GM21825 (cell line): ENCODE results near the gene HTR4.
"Not testable (repeated sequence)": the region's sequence is repeated elsewhere in the genome, so short reads cannot be mapped to it uniquely, and the experiment has no call there.

Experiments used
- ATAC-seq: cut with Tn5 transposase; IDR thresholded peaks from one replicate; pipeline ENCODE4 v1.9.1; 2021; ENCODE audit warnings: mild to moderate bottlenecking, moderate library complexity; ENCODE audit not compliant: unreplicated experiment

Gene HTR4

DNA sequence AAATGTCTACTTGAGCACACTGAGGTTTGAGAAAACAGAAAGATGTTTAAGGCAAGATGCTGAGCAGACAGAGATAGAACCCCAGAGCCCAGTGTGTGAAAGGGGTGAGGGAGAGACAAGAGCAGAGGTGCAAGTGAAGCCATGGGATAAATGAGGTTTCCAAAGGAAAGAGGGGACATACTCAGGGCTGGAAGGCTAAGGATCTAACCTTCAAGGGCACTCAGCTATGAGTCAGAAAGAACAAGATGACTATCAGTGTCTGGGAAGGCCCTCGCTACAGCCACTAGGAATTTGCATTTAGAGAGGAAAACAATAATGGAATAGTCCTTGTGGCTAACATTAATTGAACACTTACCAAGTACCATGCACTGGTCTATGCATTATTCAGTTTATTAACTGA lies 113.7 kb downstream of the HTR4 start:
- ATAC-seq: no peak

DNA sequence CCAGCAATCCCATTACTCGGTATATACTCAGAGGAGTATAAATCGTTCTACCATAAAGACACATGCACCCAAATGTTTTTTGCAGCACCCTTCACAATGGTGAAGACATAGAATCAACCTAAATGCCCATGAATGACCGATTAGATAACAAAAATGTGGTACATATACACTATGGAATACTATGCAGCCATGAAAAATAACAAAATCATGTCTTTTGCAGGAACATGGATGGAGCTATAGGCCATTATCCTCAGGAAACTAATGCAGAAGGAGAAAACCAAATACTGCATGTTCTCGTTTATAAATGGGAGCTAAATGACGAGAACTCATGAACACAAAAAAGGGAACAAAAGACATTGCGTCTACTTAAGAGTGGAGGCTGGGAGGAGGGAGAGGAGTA lies 114.5 kb downstream of the HTR4 start:
- ATAC-seq: no peak

DNA sequence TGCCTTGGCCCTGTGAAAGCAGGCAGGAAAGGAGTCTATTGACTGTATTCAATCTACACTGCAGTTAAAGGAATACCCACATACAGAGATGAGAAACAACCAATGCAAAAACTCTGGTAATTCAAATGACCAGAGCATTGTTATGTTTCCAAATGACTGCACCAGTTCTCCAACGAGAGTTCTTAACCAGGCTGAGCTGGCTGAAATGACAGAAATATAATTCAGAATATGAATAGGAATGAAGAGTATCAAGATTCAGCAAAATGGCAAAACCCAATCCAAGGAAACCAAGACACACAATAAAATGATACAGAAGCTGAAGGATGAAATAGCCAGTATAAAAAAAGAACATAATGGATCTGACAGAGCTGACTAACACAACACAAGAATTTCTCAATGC lies 119.1 kb downstream of the HTR4 start:
- no peak for ATAC-seq

DNA sequence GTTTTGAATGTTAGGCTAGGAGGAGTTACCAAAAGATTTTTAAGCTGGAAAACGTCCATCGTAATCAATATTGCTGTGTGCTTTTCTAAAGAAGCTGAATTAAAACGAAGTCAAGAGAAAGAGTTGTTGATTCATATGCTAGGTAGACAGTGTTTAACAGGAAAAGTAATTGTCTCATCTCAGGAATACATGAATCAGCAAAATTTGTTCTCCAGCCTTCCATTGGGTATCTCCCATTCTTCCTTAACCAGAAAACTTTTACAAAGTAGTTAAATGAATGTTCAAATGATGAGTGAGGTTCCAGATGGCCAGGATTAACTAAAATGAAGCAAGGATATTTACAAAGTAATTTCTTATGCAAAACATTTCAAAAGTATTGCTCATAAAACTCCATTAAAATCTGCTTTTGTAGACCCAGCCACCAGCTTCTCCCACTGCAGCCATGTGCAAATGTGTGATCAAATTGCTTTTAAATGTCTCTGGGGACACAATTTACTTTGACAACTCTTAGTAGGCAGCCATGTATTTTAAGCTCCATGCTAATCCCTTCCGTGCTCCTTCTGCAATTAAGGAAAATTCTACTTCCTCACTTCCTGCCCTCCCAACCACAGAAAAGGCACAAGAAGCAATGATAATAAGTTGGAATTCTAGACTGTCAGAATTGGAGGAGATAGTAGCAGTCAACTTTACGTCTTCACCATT lies 121.2 kb downstream of the HTR4 start:
- ATAC-seq: no peak

DNA sequence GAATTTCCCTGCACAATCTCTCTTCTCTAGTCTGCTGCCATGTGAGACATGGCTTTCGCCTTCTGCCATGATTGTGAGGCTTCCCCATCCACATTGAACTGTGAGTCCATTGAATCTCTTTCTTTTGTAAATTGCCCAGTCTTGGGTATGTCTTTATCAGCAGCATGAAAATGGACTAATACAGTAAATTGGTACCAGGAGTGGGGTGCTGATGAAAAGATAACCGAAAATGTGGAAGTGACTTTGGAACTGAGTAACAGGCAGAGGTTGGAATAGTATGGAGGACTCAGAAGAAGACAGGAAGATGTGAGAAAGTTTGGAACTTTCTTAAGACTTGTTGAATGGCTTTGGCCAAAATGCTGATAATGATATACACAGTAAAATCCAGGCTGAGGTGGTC lies 124.9 kb downstream of the HTR4 start:
- not testable (repeated sequence) for ATAC-seq

DNA sequence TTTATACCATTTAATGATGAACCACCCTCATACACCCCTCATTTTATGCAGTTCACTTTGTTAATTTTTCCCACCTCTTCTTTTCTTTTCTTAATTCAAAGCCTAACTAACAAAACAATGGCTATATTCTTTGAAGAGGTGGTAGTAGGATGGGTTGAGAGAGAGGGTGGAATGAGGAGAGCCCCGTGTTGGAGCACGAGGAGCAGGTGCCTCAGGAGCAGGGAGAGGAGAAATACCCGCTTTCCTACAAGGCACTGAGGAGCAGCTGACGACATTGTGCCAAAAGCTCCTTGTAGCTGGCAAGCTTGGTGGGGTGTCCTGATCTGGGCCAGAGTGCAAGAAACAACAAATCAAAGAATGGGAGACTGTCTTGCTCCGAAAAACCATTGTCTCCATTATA lies 129.6 kb downstream of the HTR4 start:
- ATAC-seq: no peak

DNA sequence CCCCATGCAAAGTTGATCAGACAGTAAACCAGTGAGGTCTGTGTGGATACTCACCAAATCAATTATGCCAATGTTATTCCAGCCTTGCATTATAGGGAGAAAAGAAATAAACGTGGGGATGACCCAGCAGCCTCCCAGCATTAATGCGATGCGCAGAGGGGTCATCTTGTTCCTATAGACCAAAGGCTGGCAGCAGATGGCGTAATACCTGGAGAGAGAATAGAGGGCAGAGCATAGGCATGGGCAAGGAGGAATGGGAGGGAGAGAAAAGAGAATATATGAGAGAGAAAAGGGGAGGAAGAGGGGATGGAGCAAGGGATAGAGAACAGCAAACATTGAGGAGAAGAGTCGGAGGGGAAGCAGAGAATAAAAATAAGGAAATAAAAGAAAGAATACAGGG lies 131.2 kb downstream of the HTR4 start:
- no peak for ATAC-seq

DNA sequence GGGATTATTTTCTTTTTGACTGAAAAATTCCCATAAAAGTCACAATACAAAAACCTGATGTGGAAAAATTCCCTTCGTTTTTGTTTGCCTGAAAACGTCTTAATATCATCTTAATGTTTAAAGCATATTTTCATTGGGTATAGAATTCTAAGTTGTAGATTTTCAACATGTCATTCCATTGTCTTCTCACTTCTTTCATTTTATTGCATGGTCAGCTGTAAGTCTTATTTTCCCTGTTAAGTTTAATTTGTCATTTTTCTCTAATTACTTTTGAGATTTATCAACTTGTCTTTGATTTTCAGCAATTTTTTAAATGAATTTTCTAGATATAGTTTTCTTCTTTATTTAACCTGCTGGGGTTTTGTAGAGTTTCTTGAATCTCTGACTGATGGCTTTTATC lies 138.9 kb downstream of the HTR4 start:
- no peak for ATAC-seq

DNA sequence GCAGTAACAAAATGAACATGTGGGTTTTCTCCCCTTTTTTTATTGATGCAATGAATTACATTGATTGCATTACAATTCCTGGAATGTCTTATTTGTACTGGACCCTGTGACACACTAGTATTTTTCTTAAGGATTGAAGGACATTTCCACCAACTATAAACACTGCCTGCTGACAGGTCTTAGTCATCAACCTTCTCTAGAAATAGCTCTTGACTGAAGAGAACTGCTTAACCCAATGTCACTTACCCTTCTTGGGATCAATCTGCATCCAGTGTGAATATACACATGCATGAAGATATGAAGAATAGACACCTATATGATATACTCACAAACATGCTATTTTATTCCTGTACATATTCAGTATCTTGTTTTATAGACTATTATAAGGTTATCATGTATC lies 140.0 kb downstream of the HTR4 start:
- no peak for ATAC-seq

DNA sequence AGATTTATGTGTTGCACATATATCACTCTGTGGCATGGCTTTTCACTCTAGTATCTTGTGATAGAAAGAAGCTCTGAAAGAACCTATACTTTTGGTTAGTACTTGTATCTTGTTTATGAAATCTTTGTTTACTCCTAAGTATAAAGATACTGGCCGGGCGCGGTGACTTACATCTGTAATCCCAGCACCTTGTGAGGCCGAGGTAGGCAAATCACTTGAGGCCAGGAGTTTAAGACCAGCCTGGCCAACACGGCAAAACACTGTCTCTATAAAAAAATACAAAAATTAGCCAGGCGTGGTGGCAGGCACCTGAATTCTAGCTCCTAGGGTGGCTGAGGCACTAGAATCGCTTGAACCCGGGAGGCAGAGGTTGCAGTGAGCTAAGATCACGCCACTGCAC lies 141.8 kb downstream of the HTR4 start:
- no peak for ATAC-seq

DNA sequence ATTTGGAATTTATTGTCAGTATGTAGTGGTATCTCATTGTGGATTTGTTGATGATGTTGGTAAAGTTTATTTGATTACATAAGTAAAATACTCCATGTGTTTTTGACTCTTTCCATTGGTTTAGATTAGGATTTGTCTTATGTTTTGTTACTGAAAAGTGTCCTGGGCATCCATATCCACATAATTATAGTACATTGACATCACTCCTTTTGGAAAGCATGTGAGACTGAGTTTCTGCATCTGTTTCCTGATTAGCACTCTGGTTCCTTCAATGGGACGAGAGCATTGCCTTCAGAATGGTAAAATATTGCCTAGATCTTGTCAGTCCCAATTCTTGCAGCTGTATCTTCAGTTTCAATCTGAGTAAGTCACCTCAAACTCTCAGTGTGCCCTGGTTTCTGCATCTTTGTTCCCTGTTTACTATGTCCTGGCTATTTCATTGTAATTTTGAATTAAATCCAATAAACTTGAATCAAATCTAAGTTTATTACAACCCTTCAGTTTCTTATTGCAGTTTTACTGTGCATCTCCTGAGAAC lies 142.4 kb downstream of the HTR4 start:
- peak; percentile 98 for ATAC-seq

DNA sequence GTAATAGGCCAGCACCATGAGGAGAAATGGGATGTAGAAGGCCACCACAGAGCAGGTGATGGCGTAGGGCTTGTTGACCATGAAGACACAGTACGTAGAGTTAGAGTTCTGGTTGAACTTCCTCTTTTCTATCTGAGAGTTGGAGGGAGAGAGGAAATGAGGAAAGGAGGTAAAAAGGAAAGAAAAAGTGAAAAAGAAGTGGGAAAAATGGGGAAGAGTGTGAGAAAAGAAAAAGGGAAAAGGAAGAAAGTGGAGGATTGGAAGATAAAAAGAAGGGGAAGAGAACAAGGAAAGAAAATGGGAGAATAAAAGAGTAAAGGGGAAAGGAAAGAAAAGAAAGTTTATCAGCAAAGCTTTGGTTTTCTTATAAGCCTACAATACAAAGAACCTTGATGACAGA lies 144.4 kb downstream of the HTR4 start:
- ATAC-seq: no peak

DNA sequence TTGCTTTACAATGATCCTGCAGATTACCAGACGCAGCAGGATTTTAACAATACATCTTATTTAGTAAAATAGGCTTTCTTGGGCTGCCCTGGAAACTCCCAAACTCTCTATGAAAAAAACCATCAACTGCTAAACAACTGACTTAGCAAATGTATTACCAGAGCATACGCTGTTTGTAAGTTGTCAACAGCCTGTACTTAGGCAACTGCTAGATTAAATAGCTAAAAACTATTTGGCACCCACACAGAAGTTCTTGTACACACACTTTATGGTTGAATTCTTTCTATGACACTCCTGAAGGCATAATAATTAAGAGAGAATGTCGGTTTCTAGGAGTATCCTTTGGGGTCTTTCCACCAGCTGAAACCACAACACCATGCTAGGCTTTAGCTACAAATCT lies 146.7 kb downstream of the HTR4 start:
- no peak for ATAC-seq

DNA sequence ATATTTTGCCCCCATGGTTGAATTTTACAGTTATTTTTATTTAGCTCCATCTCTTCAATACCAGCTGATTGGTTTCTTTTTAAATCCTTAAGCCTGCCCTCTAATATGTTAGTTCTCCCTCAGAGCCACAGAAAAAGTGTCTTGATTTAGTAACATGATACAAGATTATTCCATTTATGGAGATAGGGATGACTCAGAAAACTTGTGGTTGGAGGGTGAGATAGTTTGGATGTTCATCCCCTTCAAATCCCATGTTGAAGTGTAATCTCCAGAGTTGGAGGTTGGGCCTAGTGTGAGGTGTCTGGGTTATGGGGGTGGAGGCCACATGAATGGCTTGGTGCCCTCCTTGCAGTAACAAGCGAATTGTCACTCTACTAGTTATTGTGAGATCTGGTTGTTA lies 154.9 kb downstream of the HTR4 start:
- ATAC-seq: no peak

DNA sequence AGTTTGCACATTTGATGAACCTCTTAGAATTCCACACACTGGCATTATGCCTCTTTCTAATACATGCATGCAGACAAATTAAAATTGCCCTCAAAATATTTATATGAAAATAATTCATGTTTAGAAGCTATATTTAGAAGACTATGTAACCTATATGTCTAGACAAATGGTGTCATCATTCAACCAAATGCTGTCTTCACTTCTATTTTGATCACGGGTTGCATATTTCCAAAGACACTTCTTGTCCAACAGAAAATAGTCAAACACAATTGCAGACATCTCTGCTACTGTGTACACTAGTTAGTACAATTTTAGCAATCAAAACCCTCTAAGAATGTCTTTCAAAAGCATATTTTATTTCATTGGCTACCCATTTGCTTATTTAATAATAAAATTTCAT lies 156.6 kb downstream of the HTR4 start:
- no peak for ATAC-seq

DNA sequence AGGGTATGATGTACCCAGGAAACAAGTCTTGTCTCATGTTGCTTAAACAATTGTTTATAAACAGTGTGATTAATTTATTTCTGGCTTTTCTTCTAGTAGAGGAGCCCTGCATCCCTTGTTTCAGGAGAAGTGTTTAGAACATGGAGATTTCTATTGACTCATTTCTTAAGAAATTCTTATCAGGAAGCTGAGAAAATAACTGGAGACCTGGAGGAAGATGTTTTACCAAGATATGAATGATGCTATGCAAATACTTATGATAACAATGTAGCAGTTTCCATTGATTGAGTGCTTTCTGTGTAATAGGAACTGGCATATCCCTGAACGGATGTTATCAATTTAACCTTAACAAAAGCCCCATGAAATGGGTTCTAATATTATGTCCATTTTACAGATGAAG lies 162.0 kb downstream of the HTR4 start:
- ATAC-seq: no peak

DNA sequence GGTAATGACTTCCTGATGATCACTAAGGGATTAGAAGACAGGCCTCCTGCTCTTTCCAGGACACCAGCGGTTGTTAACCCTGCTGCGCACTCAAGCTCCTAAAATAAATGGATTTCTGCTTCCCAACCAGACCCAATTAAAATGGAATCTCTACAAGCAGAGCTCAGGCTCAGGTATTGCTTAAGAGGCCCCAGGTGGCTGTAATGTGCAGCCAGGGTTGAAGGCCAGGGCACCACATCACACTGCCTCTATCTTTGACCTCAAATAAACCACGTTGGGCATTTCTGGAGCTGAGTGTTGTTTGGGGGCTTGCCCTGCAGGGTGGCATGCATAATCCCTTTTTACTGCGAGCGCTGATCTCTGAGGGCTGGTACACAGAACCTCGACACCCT lies 162.5 kb downstream of the HTR4 start:
- ATAC-seq: no peak

DNA sequence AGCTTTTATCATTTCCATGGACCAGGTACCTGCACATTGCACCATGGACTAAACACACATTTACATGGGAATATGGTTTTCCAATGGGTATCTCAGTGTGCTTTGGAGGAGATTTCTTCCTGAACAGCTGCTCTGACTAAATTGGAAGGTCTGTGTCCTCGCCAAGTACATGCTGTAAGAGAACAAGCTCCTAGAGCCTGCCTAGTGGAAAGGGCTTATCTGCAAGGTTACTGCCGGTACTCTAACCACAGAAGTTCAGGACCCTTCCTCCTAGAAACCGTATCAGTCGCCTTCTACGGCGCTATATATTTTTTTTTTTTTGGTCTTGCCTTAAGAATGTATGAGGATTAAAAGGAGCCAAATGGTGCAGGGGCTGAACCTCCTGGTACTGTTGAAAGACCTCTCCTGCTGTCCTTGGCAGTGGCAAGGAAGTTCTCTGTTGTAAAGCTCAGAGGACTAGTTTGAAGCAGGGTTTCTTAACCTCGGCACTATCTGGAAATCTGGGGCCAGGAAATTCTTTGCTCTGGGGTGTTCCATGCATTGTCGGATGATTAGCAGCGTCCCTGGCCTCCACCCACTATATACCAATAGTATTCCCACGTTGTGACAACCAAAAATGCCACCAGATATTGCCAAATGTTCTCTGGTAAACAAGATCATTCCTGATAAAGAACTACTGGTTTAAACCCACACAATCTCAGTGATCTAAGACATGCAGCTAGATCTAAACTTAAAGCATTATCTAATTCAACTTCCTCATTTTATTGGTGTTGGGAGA lies 163.1 kb downstream of the HTR4 start:
- ATAC-seq: no peak

DNA sequence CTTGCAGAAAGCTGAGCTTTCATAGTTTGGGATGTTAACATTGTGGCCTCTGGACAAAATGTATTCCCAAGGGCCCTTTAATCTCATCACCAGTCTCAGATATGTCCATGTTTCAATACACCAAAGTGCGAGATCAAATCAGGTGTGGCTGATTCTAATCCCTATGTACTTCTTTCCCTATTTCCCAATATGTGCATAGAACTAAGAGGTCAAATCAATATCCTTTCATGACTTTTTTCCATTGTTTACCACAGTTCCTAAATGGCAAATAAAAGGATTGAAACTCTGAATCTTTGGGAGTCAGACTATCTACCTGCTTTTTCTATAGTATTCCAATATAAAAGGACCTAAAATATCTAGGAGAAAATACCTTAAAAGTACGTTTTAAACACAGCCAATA lies 165.6 kb downstream of the HTR4 start:
- no peak for ATAC-seq

DNA sequence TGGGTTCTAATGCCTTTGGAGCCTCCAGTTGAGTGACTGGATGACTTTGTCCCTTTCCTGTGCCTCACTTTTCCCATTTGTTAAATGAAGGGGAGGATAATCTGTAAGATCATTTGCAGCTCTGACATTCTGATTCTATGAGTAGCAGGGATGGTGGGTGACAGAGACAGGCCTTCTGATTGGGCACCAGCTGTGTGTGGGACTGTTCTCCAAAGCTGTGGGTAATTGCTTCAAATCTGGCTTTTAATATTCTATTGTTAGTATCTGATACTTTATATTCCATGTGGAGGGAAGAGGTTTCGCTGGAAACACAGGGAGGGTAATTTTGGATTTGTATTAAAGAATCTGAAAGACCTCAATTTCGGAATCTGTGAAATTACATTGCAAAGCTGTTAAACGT lies 167.9 kb downstream of the HTR4 start:
- no peak for ATAC-seq

DNA sequence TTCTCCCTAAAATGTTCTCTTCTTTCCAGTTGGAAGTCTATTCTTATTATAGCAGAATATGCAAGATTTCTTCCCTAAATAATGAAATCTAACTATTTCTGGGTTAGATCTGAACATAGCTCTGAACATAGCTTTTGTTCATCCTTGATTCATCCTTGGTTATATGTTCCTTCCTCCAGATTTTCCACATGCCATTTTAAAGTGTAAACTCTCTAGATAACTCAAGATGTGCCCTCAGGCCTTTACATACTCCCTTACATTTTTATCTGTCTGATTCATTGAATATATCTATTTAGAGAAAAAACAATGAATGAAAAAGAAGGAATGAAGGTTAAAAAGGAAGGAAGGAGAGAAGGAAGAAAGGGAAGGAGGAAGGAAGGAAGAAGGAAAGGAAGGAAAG lies 169.7 kb downstream of the HTR4 start:
- ATAC-seq: no peak

DNA sequence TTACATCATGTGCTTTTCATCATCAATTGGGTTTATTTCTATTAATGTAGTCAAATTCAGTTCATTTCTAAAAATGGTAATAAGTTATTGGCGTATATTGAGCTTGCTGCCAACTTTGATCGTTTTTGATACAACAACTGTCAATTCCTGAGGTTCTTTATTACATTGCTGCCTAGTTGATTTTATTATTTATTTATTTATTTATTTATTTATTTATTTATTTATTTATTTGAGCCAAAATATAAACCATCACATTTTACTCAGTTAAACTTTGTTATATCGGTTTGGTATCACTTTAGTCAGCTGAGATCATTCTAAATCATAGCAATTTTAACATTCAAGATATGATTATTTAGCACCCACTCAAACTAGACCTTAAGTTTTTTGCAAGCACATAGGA lies 170.6 kb downstream of the HTR4 start:
- no peak for ATAC-seq
